D721Med (cell line): ENCODE results near the gene SDS.

ENCODE experiments used
- DNase-seq: peaks from one replicate; pipeline ENCODE4 v3.0.0; 2011; ENCODE audit warnings: low spot score; ENCODE audit not compliant: insufficient read length
- FAIRE-seq: peaks from 2 replicates; lab custom pipeline; 2011; peaks lifted over from hg19 to GRCh38; lab: Jason Lieb, UNC
- TF ChIP-seq, protein P1 (sequence below): IDR thresholded peaks from 2 replicates; pipeline ENCODE4 v1.5.1; 2012; ENCODE audit warnings: mild to moderate bottlenecking, control low read depth; ENCODE audit not compliant: insufficient read depth; ENCODE audit errors: missing control alignments

Gene SDS

DNA sequence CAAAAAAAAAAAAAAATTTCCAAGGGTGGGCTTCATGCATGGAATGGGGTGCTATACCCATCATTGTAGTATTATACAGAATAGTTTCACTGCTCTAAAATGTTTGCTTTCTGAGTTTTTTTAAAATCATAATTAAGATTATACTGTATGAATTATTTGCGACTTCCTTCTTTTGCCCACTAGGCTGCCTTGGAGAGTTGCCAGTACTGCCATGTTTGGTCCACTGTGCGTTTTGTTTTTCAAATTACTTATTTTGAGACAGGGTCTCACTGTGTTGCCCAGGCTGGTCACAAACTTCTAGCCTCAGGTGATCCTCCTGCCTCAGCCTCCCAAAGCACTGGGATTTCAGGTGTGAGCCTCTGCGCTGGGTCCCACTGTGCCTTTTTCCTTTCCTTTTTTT, 25.4 kb downstream of the SDS start:
- TF ChIP-seq, protein P1, sequence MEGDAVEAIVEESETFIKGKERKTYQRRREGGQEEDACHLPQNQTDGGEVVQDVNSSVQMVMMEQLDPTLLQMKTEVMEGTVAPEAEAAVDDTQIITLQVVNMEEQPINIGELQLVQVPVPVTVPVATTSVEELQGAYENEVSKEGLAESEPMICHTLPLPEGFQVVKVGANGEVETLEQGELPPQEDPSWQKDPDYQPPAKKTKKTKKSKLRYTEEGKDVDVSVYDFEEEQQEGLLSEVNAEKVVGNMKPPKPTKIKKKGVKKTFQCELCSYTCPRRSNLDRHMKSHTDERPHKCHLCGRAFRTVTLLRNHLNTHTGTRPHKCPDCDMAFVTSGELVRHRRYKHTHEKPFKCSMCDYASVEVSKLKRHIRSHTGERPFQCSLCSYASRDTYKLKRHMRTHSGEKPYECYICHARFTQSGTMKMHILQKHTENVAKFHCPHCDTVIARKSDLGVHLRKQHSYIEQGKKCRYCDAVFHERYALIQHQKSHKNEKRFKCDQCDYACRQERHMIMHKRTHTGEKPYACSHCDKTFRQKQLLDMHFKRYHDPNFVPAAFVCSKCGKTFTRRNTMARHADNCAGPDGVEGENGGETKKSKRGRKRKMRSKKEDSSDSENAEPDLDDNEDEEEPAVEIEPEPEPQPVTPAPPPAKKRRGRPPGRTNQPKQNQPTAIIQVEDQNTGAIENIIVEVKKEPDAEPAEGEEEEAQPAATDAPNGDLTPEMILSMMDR, result no peak
- FAIRE-seq (no peak), DNase-seq (no peak)

DNA sequence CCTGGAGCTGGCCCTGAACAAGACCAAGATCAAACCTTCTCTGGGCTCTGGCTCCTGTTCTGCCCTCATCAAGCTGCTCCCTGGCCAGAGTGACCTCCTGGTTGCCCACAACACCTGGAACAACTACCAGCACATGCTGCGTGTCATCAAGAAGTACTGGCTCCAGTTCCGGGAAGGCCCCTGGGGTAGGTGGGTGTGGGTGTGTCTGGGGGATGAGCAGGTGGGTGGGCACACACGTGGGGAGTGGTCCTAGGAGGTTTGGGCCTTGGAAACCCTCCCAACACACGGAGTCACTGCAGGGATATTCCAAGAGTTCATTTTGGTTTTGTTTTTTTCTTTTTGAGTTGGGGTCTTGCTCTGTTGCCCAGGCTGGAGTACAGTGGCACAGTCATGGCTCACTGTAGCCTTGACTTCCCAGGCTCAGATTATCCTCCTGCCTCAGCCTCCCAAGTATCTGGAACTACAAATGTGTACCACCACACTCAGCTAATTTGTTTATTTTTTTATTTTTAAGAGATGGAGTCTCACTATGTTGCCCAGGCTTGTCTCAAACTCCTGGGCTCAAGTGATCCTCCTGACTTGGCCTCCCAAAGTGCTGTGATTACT, 28.8 kb downstream of the SDS start:
- DNase-seq, result no peak
- FAIRE-seq, result no peak
- TF ChIP-seq, protein P1, result no peak

DNA sequence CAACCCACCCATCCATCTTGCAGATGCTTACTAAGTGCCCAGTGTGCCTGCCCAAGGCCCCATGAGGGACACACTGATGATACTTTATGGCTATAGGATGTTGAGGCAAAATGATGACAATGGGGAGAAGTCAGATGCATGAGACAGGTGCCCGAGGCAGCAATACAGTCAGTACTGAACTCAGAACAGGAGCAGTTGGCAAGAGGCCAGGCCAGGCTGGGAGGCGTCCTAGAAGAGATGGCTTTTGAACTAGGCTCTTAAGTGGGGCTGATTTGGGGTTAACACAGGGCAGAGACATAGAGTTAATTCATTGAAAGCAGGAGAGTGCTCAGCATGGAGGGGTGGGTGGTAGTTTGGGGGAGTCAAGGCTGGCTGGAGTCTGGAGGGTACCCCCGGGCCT, 29.7 kb downstream of the SDS start:
- TF ChIP-seq, protein P1, result no peak
- DNase-seq (no peak), FAIRE-seq (no peak)

DNA sequence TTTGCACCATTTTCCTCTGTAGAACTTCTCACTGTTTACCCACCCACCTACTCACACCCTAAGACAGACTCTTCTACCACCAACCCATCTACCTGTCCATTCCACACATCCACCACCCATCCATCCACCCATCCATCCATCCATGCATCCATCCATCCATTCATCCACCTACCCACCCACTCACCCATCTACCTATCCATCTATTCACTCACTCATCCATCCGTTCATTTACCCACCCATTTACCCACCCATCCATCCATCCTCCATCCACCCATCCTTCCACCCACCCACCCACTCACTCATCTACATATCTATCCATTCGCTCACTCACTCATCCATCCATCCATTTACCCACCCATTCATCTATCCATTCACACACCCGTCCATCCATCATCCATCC, 30.2 kb downstream of the SDS start:
- no peak for DNase-seq
- no peak for FAIRE-seq
- TF ChIP-seq, protein P1, result no peak

DNA sequence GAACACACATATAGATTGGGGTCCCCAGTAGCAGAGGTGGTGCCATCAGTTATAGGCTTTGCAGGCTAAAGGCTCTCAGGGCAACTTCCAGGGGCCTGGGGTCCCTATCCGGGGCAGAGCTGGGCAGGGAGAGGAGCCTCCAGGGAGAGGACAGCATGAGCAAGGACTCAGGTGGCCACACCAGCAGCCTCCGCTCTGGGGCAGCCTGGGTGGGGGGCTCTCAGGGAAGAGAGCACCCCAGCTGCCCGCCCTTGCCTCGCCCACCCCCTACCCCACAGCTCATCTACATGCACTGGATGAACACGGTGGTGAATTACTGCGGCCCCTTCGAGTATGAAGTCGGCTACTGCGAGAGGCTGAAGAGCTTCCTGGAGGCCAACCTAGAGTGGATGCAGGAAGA, 31.3 kb downstream of the SDS start:
- FAIRE-seq, result no peak
- no peak for DNase-seq
- TF ChIP-seq, protein P1, result no peak

DNA sequence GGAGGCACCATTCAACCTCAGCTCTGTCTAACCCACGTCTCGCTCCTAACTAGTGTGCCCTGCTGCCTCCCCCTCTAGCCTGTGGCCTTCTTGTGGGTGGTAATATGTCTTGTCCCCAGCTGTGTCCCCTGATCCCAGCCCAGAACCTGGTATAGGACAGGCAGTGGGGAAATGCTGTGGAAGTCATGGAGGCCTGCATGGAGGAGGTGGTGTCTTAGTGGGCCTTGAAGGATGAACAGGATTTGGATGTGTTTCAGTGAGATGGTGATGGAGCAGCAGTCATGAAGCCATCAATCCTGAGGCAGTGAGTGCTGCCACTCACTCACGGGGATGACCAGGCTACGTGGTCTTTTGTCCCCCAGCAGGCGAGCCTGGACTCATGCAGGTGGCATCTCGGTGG, 31.9 kb downstream of the SDS start:
- TF ChIP-seq, protein P1, result no peak
- FAIRE-seq, result no peak
- DNase-seq, result no peak

DNA sequence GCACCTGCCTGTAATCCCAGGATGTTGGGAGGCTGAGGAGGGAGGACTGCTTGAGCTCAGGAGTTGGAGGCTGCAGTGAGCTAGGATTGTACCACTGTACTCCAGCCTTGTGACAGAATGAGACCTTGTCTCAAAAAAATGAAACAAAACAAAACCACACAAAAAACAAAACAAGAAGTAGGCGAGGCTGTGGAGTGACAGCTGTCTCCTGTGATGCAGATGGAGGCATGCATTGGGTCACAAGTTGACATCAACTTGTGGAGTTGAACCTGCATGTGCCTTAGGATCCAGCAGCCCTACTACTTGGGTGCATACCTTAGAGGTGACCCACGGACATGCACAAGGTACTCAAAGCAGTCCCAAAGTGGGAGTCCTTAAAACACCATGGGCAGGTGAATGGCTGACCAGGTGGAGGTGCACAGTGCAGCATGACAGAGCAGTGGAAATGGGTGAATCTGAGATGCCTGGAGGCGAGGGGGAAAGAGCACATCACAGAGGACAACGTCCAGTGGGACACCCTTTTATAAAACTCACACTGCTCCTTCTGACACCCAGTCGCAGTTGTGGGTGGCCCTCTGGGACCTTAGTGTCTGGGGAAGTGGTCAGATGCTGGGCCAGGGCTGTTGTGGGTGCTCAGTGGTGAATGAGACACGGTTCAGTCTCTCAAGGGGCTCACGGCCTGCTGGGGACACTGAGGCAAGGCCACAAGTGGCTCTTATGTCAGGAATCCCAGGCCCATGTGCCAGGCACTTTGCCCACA, 32.6 kb downstream of the SDS start:
- DNase-seq (no peak), FAIRE-seq (no peak)
- TF ChIP-seq, protein P1, result no peak
